CD4-positive, CD25-positive, alpha-beta regulatory T cell (primary cell): ENCODE data around the gene HPN. TPM values are rescaled to one million over a fixed set of nuclear protein-coding genes. Genes with fewer than 3 reads are reported as not detected.

Source experiments
- ATAC-seq, 2 donors: fragments of 150-1000 bp; cut with Tn5 transposase; one replicate each; pipeline ENCODE4 v1.10.0; 2021; ENCODE audit warnings: low read depth in 2 of 2, moderate number of reproducible peaks in 2 of 2, moderate library complexity in 1 of 2
- DNase-seq, 3 donors: peaks; one replicate each; pipeline versions ENCODE4 v3.0.0 to v3.0.0-alpha.2; 2012 to 2022; ENCODE audit warnings: mixed read lengths in 1 of 3
- H3K27ac ChIP-seq: one replicate; pipeline ENCODE4 v1.7.0; 2013; ENCODE audit warnings: mild to moderate bottlenecking, low read length; ENCODE audit not compliant: insufficient read depth, poor library complexity, severe bottlenecking
- H3K27me3 ChIP-seq: one replicate; pipeline ENCODE4 v1.7.0; 2013; ENCODE audit warnings: low read length; ENCODE audit not compliant: control insufficient read depth, insufficient read depth
- H3K36me3 ChIP-seq: one replicate; pipeline ENCODE4 v1.7.0; 2013; ENCODE audit warnings: mild to moderate bottlenecking, low read length, moderate library complexity; ENCODE audit not compliant: control insufficient read depth, insufficient read depth
- H3K4me1 ChIP-seq: 2 replicates; pipeline ENCODE4 v1.7.0; 2013; ENCODE audit warnings: mild to moderate bottlenecking, low read length; ENCODE audit not compliant: insufficient read depth, control insufficient read depth, poor library complexity, severe bottlenecking
- H3K4me3 ChIP-seq: one replicate; pipeline ENCODE4 v1.7.0; 2013; ENCODE audit warnings: low read depth, mild to moderate bottlenecking, low read length, moderate library complexity
- H3K9me3 ChIP-seq, 2 experiments: 1 replicate in 1 of 2; 2 replicates in 1 of 2; pipeline ENCODE4 v1.7.0; 2013; ENCODE audit warnings: low read length in 2 of 2, mild to moderate bottlenecking in 1 of 2, moderate library complexity in 1 of 2; ENCODE audit not compliant: control insufficient read depth in 2 of 2
- H3K27ac Mint-ChIP-seq, 3 donors: one replicate each; pipeline ENCODE4 v1.8.0; 2020 to 2022; ENCODE audit warnings: mild to moderate bottlenecking in 3 of 3, mixed read lengths in 3 of 3, moderate library complexity in 2 of 3
- H3K27me3 Mint-ChIP-seq: one replicate; pipeline ENCODE4 v1.8.0; 2022; ENCODE audit warnings: mild to moderate bottlenecking, mixed read lengths
- H3K36me3 Mint-ChIP-seq: one replicate; pipeline ENCODE4 v1.8.0; 2020; ENCODE audit warnings: mixed read lengths
- H3K4me1 Mint-ChIP-seq, 4 donors: one replicate each; pipeline ENCODE4 v1.8.0; 2020 to 2022; ENCODE audit warnings: mixed read lengths in 4 of 4, mild to moderate bottlenecking in 1 of 4
- H3K4me3 Mint-ChIP-seq, 4 donors: one replicate each; pipeline ENCODE4 v1.8.0; 2020 to 2022; ENCODE audit warnings: mild to moderate bottlenecking in 4 of 4, mixed read lengths in 4 of 4, moderate library complexity in 3 of 4
- H3K9me3 Mint-ChIP-seq, 7 donors: one replicate each; pipeline ENCODE4 v1.8.0; 2020 to 2022; ENCODE audit warnings: mixed read lengths in 7 of 7, mild to moderate bottlenecking in 3 of 7, moderate library complexity in 2 of 7
- polyA plus RNA-seq, 4 donors: library from polyadenylated mRNA; unstranded; fragments of 300-500 nt; fragmentation: Illumina TruSeq; gene quantifications; one replicate each; pipeline ENCODE4 v1.2.3, GENCODE V29; 2021
- total RNA-seq: library from RNA; stranded (reverse); gene quantifications from one replicate; pipeline ENCODE4 v1.2.3, GENCODE V29; 2022

Gene HPN
- total and polyA plus RNA-seq, 5 donors from 2014 or later = 0.54 to 0.70 TPM; not detected in 3

DNA sequence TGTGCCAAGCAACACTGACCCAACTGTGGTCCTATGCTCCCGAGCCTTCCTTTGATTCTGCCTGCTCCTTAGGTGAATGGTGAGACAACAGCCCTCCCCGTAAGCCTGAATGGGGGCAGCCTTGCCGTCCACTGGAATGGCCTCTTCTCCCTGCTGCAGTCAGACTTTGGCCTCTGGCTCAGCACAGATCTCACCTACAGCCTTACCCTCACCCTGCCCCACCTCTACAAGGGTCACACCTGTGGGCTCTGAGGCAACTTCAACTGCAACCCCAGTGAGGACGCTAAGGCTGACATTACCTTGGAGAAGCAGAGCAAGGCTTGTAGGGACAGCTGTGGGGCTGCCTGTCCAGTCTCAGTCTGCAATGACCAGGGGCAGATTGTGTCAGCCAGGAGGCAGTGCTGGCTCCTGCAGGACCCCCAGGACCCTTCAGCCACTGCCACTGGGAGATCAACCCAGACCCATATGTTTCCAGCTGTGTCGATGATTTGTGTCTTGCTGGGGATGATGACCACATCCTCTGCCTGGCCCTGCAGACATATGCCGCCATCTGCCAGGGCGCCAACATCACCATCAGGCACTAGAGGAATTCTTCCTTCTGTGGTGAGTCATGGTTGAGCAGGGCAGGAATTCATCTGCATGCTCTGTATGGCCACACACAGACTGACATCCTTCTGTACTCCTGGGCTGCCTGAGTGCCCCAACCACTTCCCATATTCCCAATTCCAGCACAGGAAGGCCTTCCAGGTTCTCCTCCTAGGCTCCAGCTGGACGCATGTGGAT is 46.8 kb downstream of the HPN start:
- Histone ChIP-seq H3K9me3 (no peaks in the 10 kb centered on the region), H3K36me3 (no peaks in the 10 kb centered on the region), H3K4me1 (peaks cover 3% of the 10 kb centered on the region), H3K27me3 (no peaks in the 10 kb centered on the region), H3K4me3 (no peak overlapping the region), H3K27ac (no peak overlapping the region)
- H3K4me3 Mint-ChIP-seq = no peak overlapping the region
- no peak for ATAC-seq
- peaks cover 33% of the 10 kb centered on the region for H3K27me3 Mint-ChIP-seq
- H3K4me1 Mint-ChIP-seq = peaks cover 0 to 6% (median 0%) of the 10 kb centered on the region in 4 donors
- no peaks in the 10 kb centered on the region for H3K36me3 Mint-ChIP-seq
- DNase-seq = no peak
- no peaks in the 10 kb centered on the region for H3K9me3 Mint-ChIP-seq
- no peak overlapping the region for H3K27ac Mint-ChIP-seq

DNA sequence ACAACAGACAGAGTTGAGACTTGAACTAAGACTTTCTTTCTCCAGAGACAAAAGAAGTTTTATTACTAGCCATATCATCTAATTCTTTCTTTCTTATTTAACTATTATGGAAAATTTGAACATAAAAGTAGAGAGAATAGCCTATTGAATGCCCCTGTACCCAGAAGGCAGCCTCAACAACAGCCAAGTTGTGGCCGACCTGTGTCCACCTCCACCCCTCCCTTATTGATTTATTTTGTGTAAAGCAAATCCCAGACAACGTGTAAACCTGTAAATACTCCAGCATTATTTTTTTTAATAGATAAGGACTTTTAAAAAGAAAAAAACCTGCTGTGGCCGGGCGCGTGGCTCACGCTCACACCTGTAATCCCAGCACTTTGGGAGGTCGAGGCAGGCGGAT is 48.0 kb downstream of the HPN start:
- ATAC-seq (no peak), DNase-seq (no peak)
- Histone ChIP-seq H3K27me3 (no peaks in the 10 kb centered on the region), H3K4me3 (no peak overlapping the region), H3K36me3 (no peaks in the 10 kb centered on the region), H3K27ac (no peak overlapping the region), H3K4me1 (peaks cover 3% of the 10 kb centered on the region), H3K9me3 (no peaks in the 10 kb centered on the region)
- Mint-ChIP-seq H3K4me1 (peaks cover 0 to 6% (median 0%) of the 10 kb centered on the region in 4 donors), H3K36me3 (no peaks in the 10 kb centered on the region), H3K9me3 (no peaks in the 10 kb centered on the region), H3K4me3 (no peak overlapping the region), H3K27me3 (peaks cover 33% of the 10 kb centered on the region), H3K27ac (no peak overlapping the region)

GRCh38 chr19:35090160-35090505 is 48.6 kb downstream of the HPN start:
- Mint-ChIP-seq H3K27me3 (peaks cover 33% of the 10 kb centered on the region), H3K4me3 (no peak overlapping the region), H3K36me3 (no peaks in the 10 kb centered on the region), H3K27ac (no peak overlapping the region), H3K4me1 (peaks cover 0 to 6% (median 0%) of the 10 kb centered on the region in 4 donors), H3K9me3 (no peaks in the 10 kb centered on the region)
- ATAC-seq (no peak), DNase-seq (no peak)
- no peak overlapping the region for H3K27ac ChIP-seq
- H3K4me3 ChIP-seq = no peak overlapping the region
- peaks cover 3% of the 10 kb centered on the region for H3K4me1 ChIP-seq
- H3K36me3 ChIP-seq = no peaks in the 10 kb centered on the region
- H3K9me3 ChIP-seq = no peaks in the 10 kb centered on the region
- H3K27me3 ChIP-seq = no peaks in the 10 kb centered on the region

DNA sequence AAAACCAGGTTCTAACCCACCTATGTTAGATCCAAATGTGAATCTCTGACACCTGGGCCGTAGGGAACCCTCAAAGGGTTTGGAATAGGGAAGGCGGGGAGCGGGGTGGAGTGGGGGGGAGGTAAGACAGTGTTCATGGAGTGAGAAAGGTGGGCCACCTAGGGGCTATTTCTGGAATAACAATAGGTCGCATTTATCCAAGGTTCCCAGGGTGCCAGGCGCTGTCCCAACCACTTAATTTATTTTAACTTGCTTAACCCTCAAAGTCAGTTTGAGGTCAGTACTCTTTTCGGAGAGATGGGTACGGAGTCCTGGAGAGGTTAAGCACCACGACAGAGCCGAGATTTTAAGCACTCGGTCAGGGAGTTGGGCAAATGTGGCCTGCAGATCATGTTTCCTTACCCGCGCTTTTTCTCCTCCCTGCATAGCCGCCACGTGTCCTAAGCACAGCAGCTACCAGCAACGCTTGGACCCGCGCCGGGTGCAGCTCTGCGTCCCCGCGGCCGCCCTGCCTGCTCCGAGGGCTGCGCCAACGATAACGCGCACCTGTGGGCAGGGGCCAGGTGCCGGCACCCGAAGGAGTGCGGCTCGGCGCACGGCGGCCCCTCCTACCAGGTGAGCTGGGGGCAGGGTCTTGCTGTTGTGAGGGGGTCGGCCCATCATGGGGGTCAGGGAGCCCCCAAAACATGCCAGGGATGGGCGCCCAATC is 49.1 kb downstream of the HPN start:
- Histone ChIP-seq H3K27me3 (no peaks in the 10 kb centered on the region), H3K9me3 (no peaks in the 10 kb centered on the region), H3K4me1 (peaks cover 3% of the 10 kb centered on the region), H3K27ac (no peak overlapping the region), H3K36me3 (no peaks in the 10 kb centered on the region), H3K4me3 (no peak overlapping the region)
- Mint-ChIP-seq H3K4me1 (peaks cover 0 to 6% (median 0%) of the 10 kb centered on the region in 4 donors), H3K9me3 (no peaks in the 10 kb centered on the region), H3K27me3 (peaks cover 31% of the 10 kb centered on the region), H3K27ac (no peak overlapping the region), H3K4me3 (no peak overlapping the region), H3K36me3 (no peaks in the 10 kb centered on the region)
- ATAC-seq (no peak), DNase-seq (peak in 2 of 3 donors; percentile 24 to 45)

- no peak overlapping the region for H3K4me3 ChIP-seq
- no peaks in the 10 kb centered on the region for H3K9me3 Mint-ChIP-seq
- ATAC-seq (no peak), DNase-seq (no peak)
- H3K27ac Mint-ChIP-seq = no peak overlapping the region
- peaks cover 0 to 6% (median 0%) of the 10 kb centered on the region in 4 donors for H3K4me1 Mint-ChIP-seq
- no peak overlapping the region for H3K4me3 Mint-ChIP-seq
- H3K36me3 Mint-ChIP-seq = no peaks in the 10 kb centered on the region
- no peaks in the 10 kb centered on the region for H3K27me3 ChIP-seq
- H3K9me3 ChIP-seq = no peaks in the 10 kb centered on the region
- H3K4me1 ChIP-seq = peaks cover 3% of the 10 kb centered on the region
- no peaks in the 10 kb centered on the region for H3K36me3 ChIP-seq
- peaks cover 19% of the 10 kb centered on the region for H3K27me3 Mint-ChIP-seq
- H3K27ac ChIP-seq = no peak overlapping the region
These were observed 51.9 kb downstream of the HPN start for GRCh38 chr19:35093430-35093829.

GRCh38 chr19:35093941-35094647 is 52.6 kb downstream of the HPN start:
- no peak overlapping the region for H3K4me3 Mint-ChIP-seq
- H3K36me3 ChIP-seq = no peaks in the 10 kb centered on the region
- no peaks in the 10 kb centered on the region for H3K9me3 ChIP-seq
- no peaks in the 10 kb centered on the region for H3K36me3 Mint-ChIP-seq
- ATAC-seq = no peak
- peaks cover 0 to 6% (median 0%) of the 10 kb centered on the region in 4 donors for H3K4me1 Mint-ChIP-seq
- DNase-seq = no peak
- H3K9me3 Mint-ChIP-seq = no peaks in the 10 kb centered on the region
- H3K4me1 ChIP-seq = peaks cover 3% of the 10 kb centered on the region
- peaks cover 17% of the 10 kb centered on the region for H3K27me3 Mint-ChIP-seq
- no peak overlapping the region for H3K4me3 ChIP-seq
- H3K27ac Mint-ChIP-seq = peak overlapping the region in 1 of 3 donors; percentile 62
- no peak overlapping the region for H3K27ac ChIP-seq
- H3K27me3 ChIP-seq = no peaks in the 10 kb centered on the region

DNA sequence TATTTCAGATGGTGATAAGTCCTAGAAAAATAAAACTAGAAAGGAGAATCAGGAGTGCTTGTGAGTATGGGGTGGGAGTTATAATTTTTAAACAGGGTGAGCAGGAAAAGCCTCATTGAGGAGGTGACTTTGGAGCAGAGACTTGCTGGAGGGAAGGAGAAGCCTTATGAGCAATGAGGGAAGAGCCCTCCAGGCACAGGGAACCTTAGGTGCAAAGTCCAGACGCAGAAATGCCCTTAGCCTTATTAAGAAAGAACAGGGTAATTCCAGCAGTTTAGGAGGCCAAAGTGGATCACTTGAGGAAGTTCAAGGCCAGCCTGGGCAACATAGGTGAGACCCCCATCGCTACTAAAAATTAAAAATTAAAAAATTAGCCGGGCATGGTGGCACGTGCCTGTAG is 53.1 kb downstream of the HPN start:
- no peaks in the 10 kb centered on the region for H3K9me3 ChIP-seq
- H3K36me3 Mint-ChIP-seq = no peaks in the 10 kb centered on the region
- ATAC-seq (no peak), DNase-seq (no peak)
- H3K4me3 Mint-ChIP-seq = no peak overlapping the region
- no peak overlapping the region for H3K27ac ChIP-seq
- H3K4me1 Mint-ChIP-seq = peaks cover 0 to 6% (median 0%) of the 10 kb centered on the region in 4 donors
- no peaks in the 10 kb centered on the region for H3K36me3 ChIP-seq
- H3K4me1 ChIP-seq = peaks cover 3% of the 10 kb centered on the region
- no peaks in the 10 kb centered on the region for H3K27me3 ChIP-seq
- H3K27ac Mint-ChIP-seq = peak overlapping the region in 1 of 3 donors; percentile 62
- no peaks in the 10 kb centered on the region for H3K9me3 Mint-ChIP-seq
- H3K4me3 ChIP-seq = no peak overlapping the region
- peaks cover 12% of the 10 kb centered on the region for H3K27me3 Mint-ChIP-seq
